H9 (cell line): Measurements from ENCODE around the gene SRC. TPM values are rescaled to one million over a fixed set of nuclear protein-coding genes. Genes with fewer than 3 reads are reported as not detected.

Source experiments
- DNase-seq: peaks from one replicate; pipeline ENCODE4 v3.0.0-alpha.2; 2017
- H2AFZ ChIP-seq: one replicate; pipeline ENCODE4 v1.6.1; 2013; ENCODE audit warnings: mild to moderate bottlenecking, low read length, control low read depth, moderate library complexity
- H2AK5ac ChIP-seq: 2 replicates; pipeline ENCODE4 v1.6.1; 2013; ENCODE audit warnings: low read length, control low read depth, mixed read lengths; ENCODE audit not compliant: insufficient read length
- H2BK120ac ChIP-seq: one replicate; pipeline ENCODE4 v1.6.1; 2013; ENCODE audit warnings: low read depth, mild to moderate bottlenecking, low read length, control low read depth, inconsistent platforms; ENCODE audit not compliant: poor library complexity, severe bottlenecking
- H2BK12ac ChIP-seq: 2 replicates; pipeline ENCODE4 v1.6.1; 2013; ENCODE audit warnings: low read length, control low read depth, mixed read lengths, low read depth; ENCODE audit not compliant: insufficient read length
- H2BK15ac ChIP-seq: 2 replicates; pipeline ENCODE4 v1.6.1; 2013; ENCODE audit warnings: low read depth, low read length, control low read depth
- H2BK20ac ChIP-seq: one replicate; pipeline ENCODE4 v1.6.1; 2013; ENCODE audit warnings: low read depth, mild to moderate bottlenecking, low read length, control low read depth, inconsistent platforms; ENCODE audit not compliant: poor library complexity, severe bottlenecking
- H2BK5ac ChIP-seq: 2 replicates; pipeline ENCODE4 v1.6.1; 2013; ENCODE audit warnings: low read length, control low read depth, mixed read lengths; ENCODE audit not compliant: insufficient read length
- H3K14ac ChIP-seq: 2 replicates; pipeline ENCODE4 v1.6.1; 2013; ENCODE audit warnings: low read length, control low read depth; ENCODE audit not compliant: insufficient read depth
- H3K18ac ChIP-seq: 2 replicates; pipeline ENCODE4 v1.6.1; 2013; ENCODE audit warnings: low read depth, mild to moderate bottlenecking, mixed read lengths, low read length, control low read depth; ENCODE audit not compliant: insufficient read length
- H3K23ac ChIP-seq: 2 replicates; pipeline ENCODE4 v1.6.1; 2013; ENCODE audit warnings: low read length, control low read depth, mixed read lengths, low read depth; ENCODE audit not compliant: insufficient read length
- H3K23me2 ChIP-seq: 2 replicates; pipeline ENCODE4 v1.6.1; 2013; ENCODE audit warnings: low read depth, mild to moderate bottlenecking, mixed read lengths, low read length, control low read depth; ENCODE audit not compliant: insufficient read length, poor library complexity, severe bottlenecking
- H3K27ac ChIP-seq: 2 replicates; pipeline ENCODE4 v1.5.1; 2013; ENCODE audit warnings: low read length, control low read depth, mixed read lengths, low read depth; ENCODE audit not compliant: insufficient read length
- H3K27me3 ChIP-seq: 2 replicates; pipeline ENCODE4 v1.6.1; 2013; ENCODE audit warnings: low read length, control low read depth, inconsistent platforms; ENCODE audit not compliant: insufficient read depth
- H3K4ac ChIP-seq: 2 replicates; pipeline ENCODE4 v1.6.1; 2013; ENCODE audit warnings: low read depth, mild to moderate bottlenecking, control low read depth, inconsistent platforms, low read length, moderate library complexity
- H3K4me1 ChIP-seq: 2 replicates; pipeline ENCODE4 v1.6.1; 2013; ENCODE audit warnings: low read length, control low read depth, inconsistent platforms; ENCODE audit not compliant: insufficient read depth
- H3K4me2 ChIP-seq: 2 replicates; pipeline ENCODE4 v1.6.1; 2013; ENCODE audit warnings: low read length, control low read depth, mixed read lengths; ENCODE audit not compliant: insufficient read length, insufficient read depth
- H3K56ac ChIP-seq: 2 replicates; pipeline ENCODE4 v1.6.1; 2013; ENCODE audit warnings: low read depth, mild to moderate bottlenecking, mixed read lengths, low read length, control low read depth; ENCODE audit not compliant: insufficient read length
- H3K79me1 ChIP-seq: 2 replicates; pipeline ENCODE4 v1.6.1; 2013; ENCODE audit warnings: low read depth, mild to moderate bottlenecking, moderate library complexity, low read length, control low read depth, inconsistent platforms; ENCODE audit not compliant: insufficient read depth, poor library complexity, severe bottlenecking
- H3K79me2 ChIP-seq: 2 replicates; pipeline ENCODE4 v1.6.1; 2013; ENCODE audit warnings: low read length, control low read depth, inconsistent platforms; ENCODE audit not compliant: insufficient read depth
- H3K9ac ChIP-seq: 2 replicates; pipeline ENCODE4 v1.6.1; 2013; ENCODE audit warnings: low read length, control low read depth, mixed read lengths; ENCODE audit not compliant: insufficient read length; ENCODE audit errors: extremely low read depth
- H3K9me3 ChIP-seq: one replicate; pipeline ENCODE4 v1.6.1; 2013; ENCODE audit warnings: low read depth, low read length, inconsistent platforms; ENCODE audit not compliant: control insufficient read depth
- H3T11ph ChIP-seq: one replicate; pipeline ENCODE4 v1.6.1; 2013; ENCODE audit warnings: mild to moderate bottlenecking, low read length, control low read depth, inconsistent platforms
- H4K20me1 ChIP-seq: one replicate; pipeline ENCODE4 v1.6.1; 2013; ENCODE audit not compliant: control insufficient read depth, insufficient read length, insufficient read depth
- H4K5ac ChIP-seq: 2 replicates; pipeline ENCODE4 v1.6.1; 2013; ENCODE audit warnings: low read depth, mild to moderate bottlenecking, mixed read lengths, low read length, control low read depth; ENCODE audit not compliant: insufficient read length
- H4K8ac ChIP-seq: replicated peaks from 2 replicates; pipeline ENCODE4 v1.6.1; 2013; ENCODE audit warnings: low read length, control low read depth, mixed read lengths, low read depth; ENCODE audit not compliant: insufficient read length
- H4K91ac ChIP-seq: 2 replicates; pipeline ENCODE4 v1.6.1; 2013; ENCODE audit warnings: low read depth, mild to moderate bottlenecking, moderate library complexity, mixed read lengths, low read length, control low read depth; ENCODE audit not compliant: insufficient read length
- H3K27ac Mint-ChIP-seq, 3 experiments: 2 replicates in 2 of 3; 3 replicates in 1 of 3; pipeline ENCODE4 v1.8.0; 2020 to 2021; ENCODE audit warnings: mixed read lengths in 3 of 3, mild to moderate bottlenecking in 1 of 3, moderate library complexity in 1 of 3
- H3K27me3 Mint-ChIP-seq: 2 replicates; pipeline ENCODE4 v1.8.0; 2021; ENCODE audit warnings: low read depth, mild to moderate bottlenecking, moderate library complexity, mixed read lengths
- H3K36me3 Mint-ChIP-seq, 3 experiments: 2 replicates in 2 of 3; 3 replicates in 1 of 3; pipeline ENCODE4 v1.8.0; 2020 to 2021; ENCODE audit warnings: low read depth in 3 of 3, mixed read lengths in 3 of 3; ENCODE audit not compliant: insufficient read depth in 1 of 3
- H3K4me1 Mint-ChIP-seq, 2 experiments: 2 replicates each; pipeline ENCODE4 v1.8.0; 2020; ENCODE audit warnings: mixed read lengths in 2 of 2
- H3K4me3 Mint-ChIP-seq, 2 experiments: 2 replicates in 1 of 2; 3 replicates in 1 of 2; pipeline ENCODE4 v1.8.0; 2020 to 2021; ENCODE audit warnings: mild to moderate bottlenecking in 2 of 2, mixed read lengths in 2 of 2, moderate library complexity in 1 of 2
- H3K9me3 Mint-ChIP-seq, 2 experiments: 2 replicates in 1 of 2; 3 replicates in 1 of 2; pipeline ENCODE4 v1.8.0; 2020; ENCODE audit warnings: mild to moderate bottlenecking in 2 of 2, mixed read lengths in 2 of 2, moderate library complexity in 1 of 2
- WGBS: extraction: QIAGEN DNeasy Blood & Tissue Kit; methylation state at CpG from one replicate; pipeline ENCODE4 v1.1.7; 2013; ENCODE audit warnings: missing lambda C conversion rate, low lambda C conversion rate, mixed read lengths; ENCODE audit not compliant: insufficient read length; ENCODE audit errors: extremely low coverage; 5-methylcytosine and 5-hydroxymethylcytosine counted together
- total RNA-seq: library from RNA; stranded (reverse); gene quantifications from 2 replicates; pipeline ENCODE4 v1.2.1, GENCODE V29; 2021
- TF ChIP-seq, protein P1 (sequence below): fragments of 200-600 bp; sonication (generic); conservative IDR thresholded peaks from 3 replicates; pipeline ENCODE4 v1.8.0; 2021; ENCODE audit warnings: antibody characterized with exemption, mild to moderate bottlenecking

The SRC gene
- total RNA-seq, 1 experiment from 2014 or later = 44.5 TPM

DNA sequence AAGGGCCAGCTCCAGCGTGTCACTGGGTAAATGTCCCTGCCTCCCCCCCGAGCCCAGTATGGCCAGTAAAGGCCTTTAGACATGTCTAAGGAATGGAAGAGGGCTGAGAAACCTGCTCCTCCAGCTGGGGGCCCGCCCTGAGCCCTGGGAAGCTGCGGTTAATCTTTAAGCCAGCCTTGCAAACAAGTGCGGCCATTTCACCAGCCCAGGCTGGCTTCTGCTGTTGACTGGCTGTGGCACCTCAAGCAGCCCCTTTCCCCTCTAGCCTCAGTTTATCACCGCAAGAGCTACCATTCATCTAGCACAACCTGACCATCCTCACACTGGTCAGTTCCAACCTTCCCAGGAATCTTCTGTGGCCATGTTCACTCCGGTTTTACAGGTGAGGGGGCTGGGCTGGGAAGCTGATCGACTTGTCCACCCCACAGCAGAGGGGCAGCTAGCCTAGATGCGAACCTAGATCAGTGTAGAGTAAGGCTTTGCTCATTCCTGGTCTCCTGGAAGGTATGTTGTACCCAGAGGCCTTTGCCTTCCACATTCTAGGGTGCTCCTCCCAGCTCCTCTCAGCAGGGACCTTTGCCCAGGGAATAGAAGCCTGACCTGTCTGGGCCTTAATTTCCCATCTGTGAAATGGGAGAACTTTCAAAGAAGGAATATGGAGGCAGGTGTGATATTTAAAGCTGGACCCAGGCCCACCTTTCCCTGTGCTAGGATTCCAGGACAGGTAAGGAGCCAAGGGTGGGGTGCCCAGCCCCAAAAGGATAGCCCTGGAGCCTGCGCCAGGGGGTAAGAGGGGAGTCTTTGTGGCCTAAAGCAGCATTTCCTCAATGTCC, 1.2 kb upstream of the SRC start:
- Histone ChIP-seq H3K56ac (no peak overlapping the region), H2BK120ac (no peak overlapping the region), H2BK20ac (no peak overlapping the region), H3K4ac (no peak overlapping the region), H3K23me2 (peaks cover 4% of the 10 kb centered on the region), H4K5ac (no peak overlapping the region), H3K27me3 (no peaks in the 10 kb centered on the region), H3K9me3 (no peaks in the 10 kb centered on the region), H3T11ph (no peak overlapping the region), H2BK15ac (no peak overlapping the region), H3K23ac (no peak overlapping the region), H3K4me1 (peaks cover under 1% of the 10 kb centered on the region; the same call in 1 of the 2 replicates), H3K79me1 (no peaks in the 10 kb centered on the region), H3K18ac (no peak overlapping the region), H3K14ac (no peak overlapping the region), H2BK5ac (no peak overlapping the region), H3K9ac (no peak overlapping the region), H4K20me1 (no peaks in the 10 kb centered on the region), H4K91ac (no peak overlapping the region), H2BK12ac (no peak overlapping the region), H2AFZ (no peak overlapping the region), H3K27ac (no peak overlapping the region), H4K8ac (no peak overlapping the region), H3K79me2 (peaks cover 2% of the 10 kb centered on the region; the same call in 1 of the 2 replicates), H3K4me2 (no peak overlapping the region), H2AK5ac (no peak overlapping the region)
- Mint-ChIP-seq H3K9me3 (no peaks in the 10 kb centered on the region; a peak in 1 of 5 replicates), H3K27me3 (no peaks in the 10 kb centered on the region), H3K4me1 (peaks cover 31 to 38% of the 10 kb centered on the region in 2 experiments), H3K27ac (peak overlapping the region in 1 of 3 experiments; percentile 74; a peak in 3 of 7 replicates), H3K4me3 (peak overlapping the region; percentile 66 to 78), H3K36me3 (peaks cover 2 to 9% (median 4%) of the 10 kb centered on the region in 3 experiments; a peak in 3 of 7 replicates)
- no CpG with 5 or more reads among the region's 10 CpGs for WGBS
- peak; percentile 26 for DNase-seq
- TF ChIP-seq, protein P1, sequence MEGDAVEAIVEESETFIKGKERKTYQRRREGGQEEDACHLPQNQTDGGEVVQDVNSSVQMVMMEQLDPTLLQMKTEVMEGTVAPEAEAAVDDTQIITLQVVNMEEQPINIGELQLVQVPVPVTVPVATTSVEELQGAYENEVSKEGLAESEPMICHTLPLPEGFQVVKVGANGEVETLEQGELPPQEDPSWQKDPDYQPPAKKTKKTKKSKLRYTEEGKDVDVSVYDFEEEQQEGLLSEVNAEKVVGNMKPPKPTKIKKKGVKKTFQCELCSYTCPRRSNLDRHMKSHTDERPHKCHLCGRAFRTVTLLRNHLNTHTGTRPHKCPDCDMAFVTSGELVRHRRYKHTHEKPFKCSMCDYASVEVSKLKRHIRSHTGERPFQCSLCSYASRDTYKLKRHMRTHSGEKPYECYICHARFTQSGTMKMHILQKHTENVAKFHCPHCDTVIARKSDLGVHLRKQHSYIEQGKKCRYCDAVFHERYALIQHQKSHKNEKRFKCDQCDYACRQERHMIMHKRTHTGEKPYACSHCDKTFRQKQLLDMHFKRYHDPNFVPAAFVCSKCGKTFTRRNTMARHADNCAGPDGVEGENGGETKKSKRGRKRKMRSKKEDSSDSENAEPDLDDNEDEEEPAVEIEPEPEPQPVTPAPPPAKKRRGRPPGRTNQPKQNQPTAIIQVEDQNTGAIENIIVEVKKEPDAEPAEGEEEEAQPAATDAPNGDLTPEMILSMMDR = no peak
